Epithelial cell of proximal tubule (primary cell): ENCODE measurements around the gene MRPL53. TPM values are rescaled to one million over a fixed set of nuclear protein-coding genes. Genes with fewer than 3 reads are reported as not detected.
"Not testable (repeated sequence)": the region's sequence is repeated elsewhere in the genome, so short reads cannot be mapped to it uniquely, and the experiment has no call there.

Experiments
- DNase-seq: peaks from one replicate; pipeline ENCODE4 v3.0.0-alpha.2; 2011; ENCODE audit warnings: low read depth
- H3K4me3 ChIP-seq: 2 replicates; pipeline ENCODE4 v1.5.1; 2011; ENCODE audit warnings: low read depth, mild to moderate bottlenecking, low read length
- CTCF ChIP-seq: conservative IDR thresholded peaks from 2 replicates; pipeline ENCODE4 v1.5.1; 2012; ENCODE audit warnings: low read depth, mild to moderate bottlenecking, low read length
- total RNA-seq: library from RNA; depleted of rRNA; stranded (reverse); fragments of >200 nt; gene quantifications from 2 replicates; pipeline ENCODE4 v1.2.3, GENCODE V29; 2015

The MRPL53 gene
- total RNA-seq, 1 donor from 2014 or later, result 34.2 TPM

DNA sequence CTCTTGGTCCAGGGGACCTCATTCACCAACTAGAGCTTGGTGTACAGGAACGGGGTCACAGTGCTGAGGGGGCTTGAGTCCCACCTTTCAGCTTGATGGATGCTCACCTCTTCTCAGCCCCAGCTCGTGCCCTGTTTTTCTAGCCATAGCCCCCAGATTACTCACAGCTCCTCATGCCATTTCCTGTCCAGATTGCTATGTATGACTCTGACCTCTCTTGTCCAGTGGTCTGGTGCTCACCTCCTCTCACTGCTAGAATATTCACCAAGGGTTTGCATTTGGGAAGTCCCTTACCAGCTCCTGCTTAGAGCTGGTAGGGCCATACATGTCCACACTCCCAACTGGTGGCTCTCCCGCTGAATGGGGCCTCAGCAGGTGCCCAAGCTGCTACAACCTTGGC lies 21.1 kb upstream of the MRPL53 start:
- DNase-seq, result no peak
- no peak overlapping the region for H3K4me3 ChIP-seq
- TF ChIP-seq CTCF, result no peak

GRCh38 chr2:74491648-74492544 lies 19.4 kb upstream of the MRPL53 start:
- no peak overlapping the region for H3K4me3 ChIP-seq
- no peak for DNase-seq
- no peak for TF ChIP-seq CTCF

- TF ChIP-seq CTCF, result no peak
- H3K4me3 ChIP-seq, result no peak overlapping the region
- no peak for DNase-seq
Observed at GRCh38 chr2:74489906-74490305, 17.4 kb upstream of the MRPL53 start.

- TF ChIP-seq CTCF, result no peak
- H3K4me3 ChIP-seq, result no peak overlapping the region
- DNase-seq, result no peak
Observed at GRCh38 chr2:74488643-74489481, 16.4 kb upstream of the MRPL53 start.

- no peak for DNase-seq
- H3K4me3 ChIP-seq, result no peak overlapping the region
- no peak for TF ChIP-seq CTCF
Observed at GRCh38 chr2:74486141-74486540, 13.7 kb upstream of the MRPL53 start.

- peak overlapping the region; percentile 79 for H3K4me3 ChIP-seq
- not testable (repeated sequence) for DNase-seq
Observed at GRCh38 chr2:74483675-74484164, 11.2 kb upstream of the MRPL53 start.
